ENCODE results near the gene MOGAT1. TPM values are rescaled to one million over a fixed set of nuclear protein-coding genes. Genes with fewer than 3 reads are reported as not detected.

The MOGAT1 gene
- polyA plus RNA-seq, 1 of the 3 experiments (the other 2 are of a cell fraction): not detected

DNA sequence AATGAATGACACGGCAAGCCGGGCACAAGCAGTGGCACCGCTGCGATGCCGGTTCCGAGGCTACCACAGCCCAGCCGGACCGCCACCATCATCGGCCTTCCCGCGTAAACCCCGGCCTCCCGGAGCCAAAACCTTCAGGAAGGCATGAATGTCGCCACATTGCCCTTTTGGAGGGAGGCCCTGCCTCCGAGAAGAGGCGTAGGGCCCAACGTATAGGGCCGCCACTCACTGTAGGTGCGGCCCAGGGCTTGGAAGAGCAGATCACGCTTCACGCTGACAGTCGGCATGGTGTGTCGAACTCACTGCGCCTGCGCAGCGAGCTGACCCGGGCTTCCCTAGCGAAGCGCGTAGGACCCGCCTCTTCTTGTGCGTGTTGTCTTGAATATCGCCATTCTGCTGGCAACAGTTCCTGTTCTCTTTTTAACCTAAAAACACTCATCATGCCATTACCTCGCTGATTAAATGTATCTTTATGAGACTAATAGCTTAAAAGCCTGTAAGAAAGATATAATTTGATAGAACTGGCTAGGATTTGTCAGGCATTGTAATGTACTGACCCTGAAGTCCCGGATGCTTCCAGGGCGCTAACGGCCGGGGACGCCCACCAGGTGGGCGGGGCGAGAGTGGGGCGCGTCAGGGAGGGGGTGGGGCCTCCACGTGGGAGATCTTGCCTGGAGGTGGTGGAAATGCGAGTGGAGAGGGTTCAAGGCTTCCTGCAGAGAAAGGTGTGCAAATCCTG is 15.5 kb upstream of the MOGAT1 start, which contains the start of gene FARSB:
Gene FARSB, minus strand, starts transcription at position 306 of the 739 bp plus-strand sequence. Its CDS starts 19 bp downstream, at position 287.
- TF ChIP-seq, protein P1, sequence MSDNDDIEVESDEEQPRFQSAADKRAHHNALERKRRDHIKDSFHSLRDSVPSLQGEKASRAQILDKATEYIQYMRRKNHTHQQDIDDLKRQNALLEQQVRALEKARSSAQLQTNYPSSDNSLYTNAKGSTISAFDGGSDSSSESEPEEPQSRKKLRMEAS (IDR thresholded peaks at IDR 0.05; ENCODE audit: low read depth): peak; percentile 98
- TF ChIP-seq, protein P2, sequence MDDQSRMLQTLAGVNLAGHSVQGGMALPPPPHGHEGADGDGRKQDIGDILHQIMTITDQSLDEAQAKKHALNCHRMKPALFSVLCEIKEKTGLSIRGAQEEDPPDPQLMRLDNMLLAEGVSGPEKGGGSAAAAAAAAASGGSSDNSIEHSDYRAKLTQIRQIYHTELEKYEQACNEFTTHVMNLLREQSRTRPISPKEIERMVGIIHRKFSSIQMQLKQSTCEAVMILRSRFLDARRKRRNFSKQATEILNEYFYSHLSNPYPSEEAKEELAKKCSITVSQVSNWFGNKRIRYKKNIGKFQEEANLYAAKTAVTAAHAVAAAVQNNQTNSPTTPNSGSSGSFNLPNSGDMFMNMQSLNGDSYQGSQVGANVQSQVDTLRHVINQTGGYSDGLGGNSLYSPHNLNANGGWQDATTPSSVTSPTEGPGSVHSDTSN (IDR thresholded peaks at IDR 0.05): no peak
- TF ChIP-seq TAF1 (IDR thresholded peaks at IDR 0.05; ENCODE audit: borderline replicate concordance, low read depth, low read length) (peak; percentile 57; the same call in 1 of the 2 replicates), SIN3A (IDR thresholded peaks at IDR 0.05; ENCODE audit: borderline replicate concordance, low read depth, low read length) (peak; percentile 94), NRF1 (IDR thresholded peaks at IDR 0.05; ENCODE audit: low read depth, low read length) (peak; percentile 96), GABPA (IDR thresholded peaks at IDR 0.05; ENCODE audit: low read depth) (no peak), MXI1 (IDR thresholded peaks at IDR 0.05; ENCODE audit: low read depth, low read length) (peak; percentile 100), POLR2AphosphoS5 (IDR thresholded peaks at IDR 0.05; ENCODE audit: low read depth, low read length) (peak; percentile 50), GATA2 (CRISPR knock-in tag; IDR thresholded peaks at IDR 0.05) (no peak), CHD2 (IDR thresholded peaks at IDR 0.05; ENCODE audit: low read length, partially characterized antibody) (peak; percentile 41)
- TF ChIP-seq, protein P3, sequence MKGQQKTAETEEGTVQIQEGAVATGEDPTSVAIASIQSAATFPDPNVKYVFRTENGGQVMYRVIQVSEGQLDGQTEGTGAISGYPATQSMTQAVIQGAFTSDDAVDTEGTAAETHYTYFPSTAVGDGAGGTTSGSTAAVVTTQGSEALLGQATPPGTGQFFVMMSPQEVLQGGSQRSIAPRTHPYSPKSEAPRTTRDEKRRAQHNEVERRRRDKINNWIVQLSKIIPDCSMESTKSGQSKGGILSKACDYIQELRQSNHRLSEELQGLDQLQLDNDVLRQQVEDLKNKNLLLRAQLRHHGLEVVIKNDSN (IDR thresholded peaks at IDR 0.05; ENCODE audit: borderline replicate concordance, low read depth): peak; percentile 20; the same call in 1 of the 2 replicates
- TF ChIP-seq, protein P4, sequence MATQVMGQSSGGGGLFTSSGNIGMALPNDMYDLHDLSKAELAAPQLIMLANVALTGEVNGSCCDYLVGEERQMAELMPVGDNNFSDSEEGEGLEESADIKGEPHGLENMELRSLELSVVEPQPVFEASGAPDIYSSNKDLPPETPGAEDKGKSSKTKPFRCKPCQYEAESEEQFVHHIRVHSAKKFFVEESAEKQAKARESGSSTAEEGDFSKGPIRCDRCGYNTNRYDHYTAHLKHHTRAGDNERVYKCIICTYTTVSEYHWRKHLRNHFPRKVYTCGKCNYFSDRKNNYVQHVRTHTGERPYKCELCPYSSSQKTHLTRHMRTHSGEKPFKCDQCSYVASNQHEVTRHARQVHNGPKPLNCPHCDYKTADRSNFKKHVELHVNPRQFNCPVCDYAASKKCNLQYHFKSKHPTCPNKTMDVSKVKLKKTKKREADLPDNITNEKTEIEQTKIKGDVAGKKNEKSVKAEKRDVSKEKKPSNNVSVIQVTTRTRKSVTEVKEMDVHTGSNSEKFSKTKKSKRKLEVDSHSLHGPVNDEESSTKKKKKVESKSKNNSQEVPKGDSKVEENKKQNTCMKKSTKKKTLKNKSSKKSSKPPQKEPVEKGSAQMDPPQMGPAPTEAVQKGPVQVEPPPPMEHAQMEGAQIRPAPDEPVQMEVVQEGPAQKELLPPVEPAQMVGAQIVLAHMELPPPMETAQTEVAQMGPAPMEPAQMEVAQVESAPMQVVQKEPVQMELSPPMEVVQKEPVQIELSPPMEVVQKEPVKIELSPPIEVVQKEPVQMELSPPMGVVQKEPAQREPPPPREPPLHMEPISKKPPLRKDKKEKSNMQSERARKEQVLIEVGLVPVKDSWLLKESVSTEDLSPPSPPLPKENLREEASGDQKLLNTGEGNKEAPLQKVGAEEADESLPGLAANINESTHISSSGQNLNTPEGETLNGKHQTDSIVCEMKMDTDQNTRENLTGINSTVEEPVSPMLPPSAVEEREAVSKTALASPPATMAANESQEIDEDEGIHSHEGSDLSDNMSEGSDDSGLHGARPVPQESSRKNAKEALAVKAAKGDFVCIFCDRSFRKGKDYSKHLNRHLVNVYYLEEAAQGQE (IDR thresholded peaks at IDR 0.05; ENCODE audit: low read depth, low read length): 0 out of 2 replicates have a peak, but pooled peaks have one; percentile 9
- Histone ChIP-seq H3K27ac (ENCODE audit: low read depth in 2 of 2, low read length in 1 of 2) (peak within 1 kb of the TSS; percentile 95 to 98), H3K4me2 (peak within 1 kb of the TSS; percentile 91), H3K27me3 (ENCODE audit: insufficient read depth) (no peaks in the 10 kb centered on the region), H3K9me3 (no peaks in the 10 kb centered on the region), H3K4me3 (ENCODE audit: low read depth in 2 of 2, low read length in 1 of 2) (peak within 1 kb of the TSS; percentile 89 to 96), H3F3A (replicated peaks; ENCODE audit: insufficient read depth) (no peaks in the 10 kb centered on the region), H2AFZ (ENCODE audit: low read depth) (peak within 1 kb of the TSS; percentile 99), H4K20me1 (ENCODE audit: insufficient read depth) (no peaks in the 10 kb centered on the region), H3K9me2 (no peaks in the 10 kb centered on the region), H3K9ac (peak within 1 kb of the TSS; percentile 97), H3K4me1 (ENCODE audit: control insufficient read depth in 1 of 2, insufficient read depth in 2 of 2, low read depth in 1 of 2, low read length in 1 of 2) (peaks cover 9 to 14% of the 10 kb centered on the region in 2 experiments; a peak in 2 of 4 replicates), H3K36me3 (replicated peaks in 1 of 2; ENCODE audit: control insufficient read depth in 1 of 2, insufficient read depth in 2 of 2, low read length in 1 of 2) (no peaks in the 10 kb centered on the region), H3K79me2 (ENCODE audit: insufficient read depth) (peaks cover 49% of the 10 kb centered on the region)
- ChIA-PET CTCF (no interaction called here), POLR2A (no interaction called here)
- DNase-seq: peak; percentile 94
- under 1% methylated on average over 22 of the region's 45 CpGs for WGBS (ENCODE audit: low lambda C conversion rate)

Measured in SK-N-SH (cell line).